Measurements from ENCODE around the gene KCNH3.

KCNH3 gene

DNA sequence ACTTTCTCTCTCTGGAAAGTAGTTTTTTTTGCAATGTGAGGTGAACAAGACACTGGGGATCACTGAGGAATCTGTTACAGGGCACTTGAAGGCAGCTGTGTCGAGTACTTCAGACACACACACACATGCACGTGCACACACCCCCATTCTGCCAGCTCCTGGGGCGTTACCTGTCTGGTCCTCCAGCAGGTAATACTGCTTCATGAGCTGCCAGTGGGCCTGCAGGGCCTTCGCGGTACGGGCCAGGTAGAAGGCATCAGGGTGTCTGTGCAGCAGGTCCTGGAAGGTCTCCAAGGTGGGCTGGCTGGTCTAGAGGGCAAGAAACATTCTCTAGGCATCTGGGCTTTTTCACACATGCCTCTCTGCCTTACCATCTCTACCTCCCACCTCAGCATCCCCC lies 24.0 kb downstream of the KCNH3 start:
- peaks cover 23% of the 10 kb centered on the region for H3K79me2 ChIP-seq (ENCODE audit: low read length)
- H3K9me3 ChIP-seq (replicated peaks; ENCODE audit: insufficient read depth, low read length) = no peaks in the 10 kb centered on the region
- H3K9ac ChIP-seq (ENCODE audit: low read length) = no peak overlapping the region
- H3K4me3 ChIP-seq (ENCODE audit: low read length) = no peak overlapping the region
- TF ChIP-seq EZH2phosphoT487 (IDR thresholded peaks at IDR 0.05; ENCODE audit: low read length) (no peak), EZH2 (optimal IDR thresholded peaks at IDR 0.05; ENCODE audit: low read depth, low read length) (no peak)
- TF ChIP-seq, protein P1, sequence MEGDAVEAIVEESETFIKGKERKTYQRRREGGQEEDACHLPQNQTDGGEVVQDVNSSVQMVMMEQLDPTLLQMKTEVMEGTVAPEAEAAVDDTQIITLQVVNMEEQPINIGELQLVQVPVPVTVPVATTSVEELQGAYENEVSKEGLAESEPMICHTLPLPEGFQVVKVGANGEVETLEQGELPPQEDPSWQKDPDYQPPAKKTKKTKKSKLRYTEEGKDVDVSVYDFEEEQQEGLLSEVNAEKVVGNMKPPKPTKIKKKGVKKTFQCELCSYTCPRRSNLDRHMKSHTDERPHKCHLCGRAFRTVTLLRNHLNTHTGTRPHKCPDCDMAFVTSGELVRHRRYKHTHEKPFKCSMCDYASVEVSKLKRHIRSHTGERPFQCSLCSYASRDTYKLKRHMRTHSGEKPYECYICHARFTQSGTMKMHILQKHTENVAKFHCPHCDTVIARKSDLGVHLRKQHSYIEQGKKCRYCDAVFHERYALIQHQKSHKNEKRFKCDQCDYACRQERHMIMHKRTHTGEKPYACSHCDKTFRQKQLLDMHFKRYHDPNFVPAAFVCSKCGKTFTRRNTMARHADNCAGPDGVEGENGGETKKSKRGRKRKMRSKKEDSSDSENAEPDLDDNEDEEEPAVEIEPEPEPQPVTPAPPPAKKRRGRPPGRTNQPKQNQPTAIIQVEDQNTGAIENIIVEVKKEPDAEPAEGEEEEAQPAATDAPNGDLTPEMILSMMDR (IDR thresholded peaks at IDR 0.05; ENCODE audit: low read length) = no peak
- no peak overlapping the region for H3K27ac ChIP-seq (ENCODE audit: low read length)
- H3K4me1 ChIP-seq (ENCODE audit: low read length) = peaks cover 4% of the 10 kb centered on the region; the same call in 1 of the 2 replicates
- H3F3A ChIP-seq (ENCODE audit: insufficient read depth, low read length) = no peaks in the 10 kb centered on the region
- peaks cover 3% of the 10 kb centered on the region; the same call in 1 of the 2 replicates for H3K36me3 ChIP-seq (replicated peaks; ENCODE audit: insufficient read depth, low read length)
- DNase-seq = no peak
- no peak overlapping the region for H3K4me2 ChIP-seq (ENCODE audit: low read depth, low read length)
- no peaks in the 10 kb centered on the region for H3K27me3 ChIP-seq (replicated peaks; ENCODE audit: insufficient read depth, low read length)
- no peak overlapping the region for H2AFZ ChIP-seq (ENCODE audit: low read length)
- H4K20me1 ChIP-seq (ENCODE audit: insufficient read depth, low read length) = no peaks in the 10 kb centered on the region
- no peaks in the 10 kb centered on the region for H3K9me2 ChIP-seq (replicated peaks; ENCODE audit: insufficient read depth, low read length)

DNA sequence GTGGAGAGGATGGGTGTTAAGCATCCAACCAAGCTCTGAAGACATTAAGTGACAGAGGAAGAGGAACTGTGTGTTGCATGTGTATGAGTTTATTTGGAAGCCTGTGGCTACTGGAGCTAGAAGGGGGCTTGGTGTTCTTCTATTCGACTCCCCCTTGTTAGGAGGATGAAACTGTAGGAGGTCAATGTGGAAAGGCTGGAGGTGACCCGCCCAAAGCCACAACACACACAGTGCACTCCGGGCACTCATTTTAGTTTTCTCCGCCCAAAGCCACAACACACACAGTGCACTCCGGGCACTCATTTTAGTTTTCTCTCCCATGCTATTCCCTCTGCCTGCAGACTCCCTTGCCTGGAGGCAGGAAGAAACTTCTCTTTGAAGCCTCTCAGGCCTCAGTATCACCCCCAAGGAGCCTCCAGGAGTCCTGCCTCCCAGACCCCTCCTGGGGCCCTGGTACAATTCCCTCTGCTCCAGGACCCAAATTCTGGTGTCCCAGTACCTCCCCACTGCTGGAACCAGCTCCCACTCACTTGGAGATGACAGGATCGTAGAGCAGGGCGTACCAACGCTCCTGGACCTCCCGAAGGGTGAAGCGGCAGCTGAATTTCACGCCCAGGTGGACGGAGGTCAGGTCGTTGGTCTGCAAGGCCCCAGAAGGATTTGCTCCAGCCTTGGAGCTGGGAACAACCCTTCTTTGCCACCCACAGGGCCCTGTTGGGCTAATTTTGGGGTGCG lies 25.3 kb downstream of the KCNH3 start:
- TF ChIP-seq, protein P1 (IDR thresholded peaks at IDR 0.05; ENCODE audit: low read length) = no peak
- TF ChIP-seq EZH2phosphoT487 (IDR thresholded peaks at IDR 0.05; ENCODE audit: low read length) (no peak), EZH2 (optimal IDR thresholded peaks at IDR 0.05; ENCODE audit: low read depth, low read length) (no peak)
- Histone ChIP-seq H3K9me2 (replicated peaks; ENCODE audit: insufficient read depth, low read length) (no peaks in the 10 kb centered on the region), H3K36me3 (replicated peaks; ENCODE audit: insufficient read depth, low read length) (peaks cover 3% of the 10 kb centered on the region; the same call in 1 of the 2 replicates), H3K79me2 (ENCODE audit: low read length) (peaks cover 34% of the 10 kb centered on the region), H3K4me3 (ENCODE audit: low read length) (no peak overlapping the region), H3F3A (ENCODE audit: insufficient read depth, low read length) (no peaks in the 10 kb centered on the region), H2AFZ (ENCODE audit: low read length) (no peak overlapping the region), H3K27me3 (replicated peaks; ENCODE audit: insufficient read depth, low read length) (no peaks in the 10 kb centered on the region), H3K9ac (ENCODE audit: low read length) (no peak overlapping the region), H3K4me1 (ENCODE audit: low read length) (peaks cover 4% of the 10 kb centered on the region; the same call in 1 of the 2 replicates), H4K20me1 (ENCODE audit: insufficient read depth, low read length) (no peaks in the 10 kb centered on the region), H3K4me2 (ENCODE audit: low read depth, low read length) (no peak overlapping the region), H3K27ac (ENCODE audit: low read length) (no peak overlapping the region), H3K9me3 (replicated peaks; ENCODE audit: insufficient read depth, low read length) (no peaks in the 10 kb centered on the region)
- DNase-seq = no peak

DNA sequence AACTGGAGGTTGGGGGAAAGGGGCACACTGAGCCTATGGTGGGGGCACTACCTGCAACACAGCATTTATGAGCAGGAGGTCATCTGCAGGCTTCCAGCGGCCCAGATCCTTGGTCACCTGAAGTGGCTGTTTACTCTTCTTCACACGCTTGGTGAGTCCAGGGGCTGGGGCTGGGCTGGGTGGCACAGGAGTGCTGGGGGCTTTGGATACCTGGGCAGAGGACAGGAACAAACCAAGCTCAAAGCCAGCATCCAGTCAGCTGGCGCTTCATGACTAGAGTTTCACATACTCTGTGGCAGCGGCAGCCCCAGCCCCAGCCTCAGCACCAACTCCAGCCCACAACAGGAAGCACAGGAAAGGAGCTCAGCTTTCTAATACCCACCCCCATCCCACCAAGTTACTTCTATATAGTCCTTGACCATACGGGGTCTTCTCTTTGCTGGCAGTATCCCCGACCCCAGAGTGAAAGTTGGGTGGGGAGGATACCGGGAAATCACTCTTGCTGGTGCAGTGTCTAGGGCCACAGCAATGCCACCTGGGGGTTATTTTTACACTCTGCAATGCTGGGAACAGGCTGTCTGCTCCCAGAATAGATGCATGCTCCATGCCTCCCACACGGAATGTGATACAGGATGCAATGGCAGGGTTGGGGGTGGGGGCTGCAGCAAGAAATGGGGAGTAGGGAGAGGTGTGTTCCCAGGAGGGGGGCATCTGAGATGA lies 26.0 kb downstream of the KCNH3 start:
- Histone ChIP-seq H3K4me1 (ENCODE audit: low read length) (peaks cover 4% of the 10 kb centered on the region; the same call in 1 of the 2 replicates), H3K79me2 (ENCODE audit: low read length) (peaks cover 35% of the 10 kb centered on the region), H2AFZ (ENCODE audit: low read length) (no peak overlapping the region), H3K27ac (ENCODE audit: low read length) (no peak overlapping the region), H3K9ac (ENCODE audit: low read length) (no peak overlapping the region), H3K9me2 (replicated peaks; ENCODE audit: insufficient read depth, low read length) (no peaks in the 10 kb centered on the region), H3F3A (ENCODE audit: insufficient read depth, low read length) (no peaks in the 10 kb centered on the region), H4K20me1 (ENCODE audit: insufficient read depth, low read length) (no peaks in the 10 kb centered on the region), H3K27me3 (replicated peaks; ENCODE audit: insufficient read depth, low read length) (no peaks in the 10 kb centered on the region), H3K4me2 (ENCODE audit: low read depth, low read length) (no peak overlapping the region), H3K4me3 (ENCODE audit: low read length) (no peak overlapping the region), H3K36me3 (replicated peaks; ENCODE audit: insufficient read depth, low read length) (peaks cover 3% of the 10 kb centered on the region; the same call in 1 of the 2 replicates), H3K9me3 (replicated peaks; ENCODE audit: insufficient read depth, low read length) (no peaks in the 10 kb centered on the region)
- TF ChIP-seq, protein P1 (IDR thresholded peaks at IDR 0.05; ENCODE audit: low read length) = no peak
- TF ChIP-seq EZH2phosphoT487 (IDR thresholded peaks at IDR 0.05; ENCODE audit: low read length) (no peak), EZH2 (optimal IDR thresholded peaks at IDR 0.05; ENCODE audit: low read depth, low read length) (no peak)
- DNase-seq = no peak
